Caco-2 (cell line): Measurements from ENCODE around the gene ADGRF5. TPM values are rescaled to one million over a fixed set of nuclear protein-coding genes. Genes with fewer than 3 reads are reported as not detected.

ENCODE experiments used
- BruUV-seq: library from RNA; stranded (reverse); fragments of 400-500 nt; replicated peaks from 2 replicates; lab custom pipeline; 2021; lab: Mats Ljungman, UMichigan
- CTCF ChIA-PET: fragments of 300-600 bp; sonication (Branson Sonifier 250); formaldehyde crosslinking; loops from one replicate; lab custom pipeline; 2022; ENCODE audit warnings: antibody characterized with exemption; lab: Charles Lee
- POLR2A ChIA-PET: fragments of 300-600 bp; sonication (Branson Sonifier 250); formaldehyde crosslinking; loops from one replicate; lab custom pipeline; 2022; ENCODE audit warnings: antibody characterized with exemption; lab: Charles Lee
- DNase-seq, 2 experiments: peaks; one replicate each; pipeline versions ENCODE4 v3.0.0 to v3.0.0-alpha.2; 2020 to 2022
- H3K27me3 ChIP-seq: replicated peaks from 2 replicates; pipeline ENCODE4 v1.6.0; 2011; ENCODE audit warnings: low read length; ENCODE audit not compliant: control insufficient read depth, insufficient read depth
- H3K36me3 ChIP-seq: 2 replicates; pipeline ENCODE4 v1.5.1; 2011; ENCODE audit warnings: low read length; ENCODE audit not compliant: control insufficient read depth, insufficient read depth
- H3K4me1 ChIP-seq: fragments of 250-450 bp; sonication (Bioruptor Pico); 2 replicates; pipeline ENCODE4 v1.5.1; 2020; ENCODE audit warnings: mild to moderate bottlenecking
- H3K4me3 ChIP-seq: 2 replicates; pipeline ENCODE4 v1.5.1; 2011; ENCODE audit warnings: low read depth, mild to moderate bottlenecking, control low read depth, low read length
- H3K9me3 ChIP-seq: fragments of 250-450 bp; sonication (Bioruptor Pico); 2 replicates; pipeline ENCODE4 v1.5.1; 2020; ENCODE audit warnings: mild to moderate bottlenecking, moderate library complexity
- H3K27ac Mint-ChIP-seq: one replicate; pipeline ENCODE4 v1.8.0; 2022; ENCODE audit warnings: mixed read lengths; ENCODE audit not compliant: unreplicated experiment
- H3K27me3 Mint-ChIP-seq: one replicate; pipeline ENCODE4 v1.8.0; 2022; ENCODE audit warnings: mixed read lengths; ENCODE audit not compliant: insufficient read depth, unreplicated experiment
- H3K36me3 Mint-ChIP-seq: one replicate; pipeline ENCODE4 v1.8.0; 2022; ENCODE audit warnings: mild to moderate bottlenecking, mixed read lengths; ENCODE audit not compliant: insufficient read depth, unreplicated experiment
- H3K4me1 Mint-ChIP-seq: one replicate; pipeline ENCODE4 v1.8.0; 2022; ENCODE audit warnings: low read depth, mixed read lengths; ENCODE audit not compliant: unreplicated experiment
- H3K4me3 Mint-ChIP-seq: one replicate; pipeline ENCODE4 v1.8.0; 2022; ENCODE audit warnings: mild to moderate bottlenecking, moderate library complexity, mixed read lengths; ENCODE audit not compliant: unreplicated experiment
- H3K9me3 Mint-ChIP-seq: one replicate; pipeline ENCODE4 v1.8.0; 2022; ENCODE audit warnings: mixed read lengths; ENCODE audit not compliant: unreplicated experiment
- CTCF ChIP-seq, 2 experiments: fragments of 200-600 bp in 1 of 2; IDR thresholded peaks; 1 replicate in 1 of 2; 2 replicates in 1 of 2; pipeline versions ENCODE4 v1.5.1 to v1.8.0; 2011 to 2022; ENCODE audit warnings: antibody characterized with exemption in 1 of 2, control low read depth in 1 of 2, inconsistent platforms in 1 of 2, low read depth in 1 of 2, low read length in 1 of 2, mild to moderate bottlenecking in 1 of 2, moderate library complexity in 1 of 2; ENCODE audit not compliant: insufficient read depth in 1 of 2, severe bottlenecking in 1 of 2, unreplicated experiment in 1 of 2
- intact Hi-C: fragments of 100-400 bp; cut with micrococcal nuclease; formaldehyde crosslinking; loops from one replicate; pipeline ENCODE4 v1.10.0; 2022; ENCODE audit not compliant: unreplicated experiment
- total RNA-seq: library from RNA; stranded (reverse); gene quantifications from 2 replicates; pipeline ENCODE4 v1.2.3, GENCODE V29; 2022

ADGRF5 gene
- total RNA-seq, 1 experiment from 2014 or later: not detected

- H3K27ac Mint-ChIP-seq: no peak overlapping the region
- CTCF ChIA-PET: no interaction called here
- H3K4me1 ChIP-seq: no peaks in the 10 kb centered on the region
Observed at GRCh38 chr6:46918806-46919205, 2.9 kb downstream of the ADGRF5 start.

GRCh38 chr6:46917002-46917545 is 4.7 kb downstream of the ADGRF5 start:
- DNase-seq: no peak
- TF ChIP-seq CTCF (IDR thresholded peaks at IDR 0.05; ENCODE audit: insufficient read depth in 1 of 2, low read depth in 1 of 2, low read length in 1 of 2, severe bottlenecking in 1 of 2, unreplicated experiment in 1 of 2): no peak
- POLR2A ChIA-PET: no interaction called here
- no peak overlapping the region for H3K4me3 Mint-ChIP-seq
- no peaks in the 10 kb centered on the region for H3K9me3 Mint-ChIP-seq
- Histone ChIP-seq H3K4me1 (no peaks in the 10 kb centered on the region), H3K4me3 (no peak overlapping the region), H3K9me3 (no peaks in the 10 kb centered on the region), H3K27me3 (no peaks in the 10 kb centered on the region), H3K36me3 (no peaks in the 10 kb centered on the region)
- no peaks in the 10 kb centered on the region for H3K4me1 Mint-ChIP-seq
- no peak overlapping the region for H3K27ac Mint-ChIP-seq
- CTCF ChIA-PET: no interaction called here
- no peaks in the 10 kb centered on the region for H3K36me3 Mint-ChIP-seq
- intact Hi-C loops: no loop called here
- BruUV-seq: no TSS peak
- H3K27me3 Mint-ChIP-seq: peaks cover 6% of the 10 kb centered on the region

More at GRCh38 chr6:46918806-46919205, 2.9 kb downstream of the ADGRF5 start:
- Mint-ChIP-seq H3K4me3 (no peak overlapping the region), H3K9me3 (peaks cover 2% of the 10 kb centered on the region), H3K27me3 (peaks cover 6% of the 10 kb centered on the region), H3K36me3 (no peaks in the 10 kb centered on the region), H3K4me1 (no peaks in the 10 kb centered on the region)
- no peak for DNase-seq
- H3K27me3 ChIP-seq: no peaks in the 10 kb centered on the region
- H3K4me3 ChIP-seq: no peak overlapping the region
- no TSS peak for BruUV-seq
- POLR2A ChIA-PET: no interaction called here
- no peaks in the 10 kb centered on the region for H3K9me3 ChIP-seq
- H3K36me3 ChIP-seq: no peaks in the 10 kb centered on the region
- TF ChIP-seq CTCF (IDR thresholded peaks at IDR 0.05; ENCODE audit: insufficient read depth in 1 of 2, low read depth in 1 of 2, low read length in 1 of 2, severe bottlenecking in 1 of 2, unreplicated experiment in 1 of 2): no peak
- intact Hi-C loops: no loop called here

GRCh38 chr6:46915866-46916265 is 5.9 kb downstream of the ADGRF5 start:
- no peaks in the 10 kb centered on the region for H3K9me3 Mint-ChIP-seq
- no peaks in the 10 kb centered on the region for H3K9me3 ChIP-seq
- DNase-seq: no peak
- ChIA-PET CTCF (no interaction called here), POLR2A (no interaction called here)
- no peak overlapping the region for H3K4me3 Mint-ChIP-seq
- H3K4me1 Mint-ChIP-seq: no peaks in the 10 kb centered on the region
- peaks cover 3% of the 10 kb centered on the region for H3K27me3 Mint-ChIP-seq
- H3K27me3 ChIP-seq: no peaks in the 10 kb centered on the region
- no peak overlapping the region for H3K4me3 ChIP-seq
- H3K36me3 ChIP-seq: no peaks in the 10 kb centered on the region
- H3K36me3 Mint-ChIP-seq: no peaks in the 10 kb centered on the region
- H3K27ac Mint-ChIP-seq: no peak overlapping the region
- intact Hi-C loops: no loop called here
- H3K4me1 ChIP-seq: no peaks in the 10 kb centered on the region
- no TSS peak for BruUV-seq
- TF ChIP-seq CTCF (IDR thresholded peaks at IDR 0.05; ENCODE audit: insufficient read depth in 1 of 2, low read depth in 1 of 2, low read length in 1 of 2, severe bottlenecking in 1 of 2, unreplicated experiment in 1 of 2): no peak
